Cerebellar nuclear complex (tissue), 1 donor: Measurements from ENCODE around the gene PLCG1.

Experiments used
- DNase-seq, 2 experiments: peaks; one replicate each; lab custom pipeline; 2025; lab: John Stamatoyannopoulos, UW

The PLCG1 gene

DNA sequence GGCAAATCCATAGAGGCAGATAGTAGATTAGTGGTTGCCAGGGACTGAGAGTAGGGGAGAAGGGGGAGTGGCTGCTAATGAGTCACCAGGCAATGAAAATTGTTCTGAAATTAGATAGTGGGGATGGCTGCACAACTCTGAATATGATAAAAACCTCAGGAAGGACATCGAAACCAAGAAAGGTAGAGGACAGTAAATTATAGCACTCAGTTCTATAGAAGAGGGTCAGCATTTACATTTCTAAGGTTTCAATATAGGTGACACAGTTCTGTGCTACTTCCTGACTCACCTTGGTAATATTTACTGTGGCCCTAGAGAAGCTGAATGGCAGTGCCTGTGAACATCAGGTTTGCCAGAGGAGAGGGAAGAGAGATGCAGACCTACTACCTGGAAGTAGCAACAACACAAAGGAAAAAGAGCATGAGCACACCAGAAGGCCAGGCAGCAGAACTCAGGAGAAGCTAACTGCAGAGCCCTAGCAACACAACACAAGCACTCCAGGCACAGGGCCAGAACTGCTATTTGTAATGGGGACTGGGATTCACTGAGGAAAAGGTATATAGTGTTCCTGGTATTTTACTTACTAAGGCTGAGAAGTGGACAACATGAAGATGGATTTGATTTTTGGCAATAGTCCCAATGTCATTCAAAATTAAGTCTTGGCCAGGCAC is 75.9 kb downstream of the PLCG1 start:
- DNase-seq, result no peak

DNA sequence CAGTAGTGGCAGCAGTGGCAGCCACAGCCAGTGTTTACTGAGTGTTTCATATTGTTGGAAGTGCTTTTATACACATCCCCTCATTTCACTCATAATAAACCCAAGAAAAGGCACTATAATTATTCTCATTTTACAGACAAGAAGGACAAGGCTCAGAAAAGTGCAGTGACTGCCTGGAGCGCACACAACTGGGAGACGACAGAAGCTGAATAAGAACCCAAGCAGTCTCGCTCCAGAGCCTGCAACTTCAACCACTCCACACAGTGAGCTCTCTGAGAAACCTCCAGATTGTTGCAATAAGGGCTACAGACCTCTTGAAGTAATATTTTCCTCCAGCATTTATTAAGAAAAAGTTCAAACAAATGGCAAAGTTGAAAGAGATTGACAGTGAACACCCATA is 76.9 kb downstream of the PLCG1 start:
- no peak for DNase-seq

DNA sequence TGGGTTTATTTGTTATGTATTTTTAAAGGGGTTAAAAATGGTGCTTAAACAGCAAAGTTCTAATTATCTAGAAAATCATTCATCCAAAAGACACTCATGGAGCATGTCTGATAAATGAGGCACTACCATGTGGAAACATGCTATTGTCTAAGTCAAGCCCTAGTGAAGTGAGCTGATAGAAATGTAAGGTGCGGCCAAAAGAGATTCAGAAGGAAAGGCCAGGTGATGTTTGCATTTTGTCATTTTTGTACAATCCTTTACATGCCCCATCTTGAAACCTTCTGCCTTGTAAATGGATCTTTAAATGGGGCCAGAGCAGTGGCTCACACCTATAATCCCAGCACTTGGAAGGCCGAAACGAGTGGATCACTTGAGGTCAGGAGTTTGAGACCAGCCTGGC is 77.3 kb downstream of the PLCG1 start:
- DNase-seq, result no peak

DNA sequence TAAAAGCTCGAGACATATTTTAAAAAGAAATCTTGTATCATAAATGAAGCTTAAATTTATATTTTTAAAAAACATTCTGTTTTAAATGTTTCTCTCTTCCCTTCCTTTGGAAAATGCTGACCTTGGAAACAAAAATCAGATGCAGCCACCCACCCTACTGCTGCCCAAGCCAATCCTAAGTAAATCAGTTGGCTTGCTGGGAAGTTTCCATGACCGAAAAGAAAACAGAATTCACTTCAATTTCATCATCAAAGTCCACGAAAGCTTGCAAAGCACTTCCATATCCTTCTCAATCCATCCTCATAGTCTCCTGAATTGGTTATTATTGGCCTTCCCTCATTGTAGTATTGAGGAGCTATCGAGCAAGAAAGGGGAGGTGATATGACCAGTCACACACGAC is 80.1 kb downstream of the PLCG1 start:
- DNase-seq, result no peak

DNA sequence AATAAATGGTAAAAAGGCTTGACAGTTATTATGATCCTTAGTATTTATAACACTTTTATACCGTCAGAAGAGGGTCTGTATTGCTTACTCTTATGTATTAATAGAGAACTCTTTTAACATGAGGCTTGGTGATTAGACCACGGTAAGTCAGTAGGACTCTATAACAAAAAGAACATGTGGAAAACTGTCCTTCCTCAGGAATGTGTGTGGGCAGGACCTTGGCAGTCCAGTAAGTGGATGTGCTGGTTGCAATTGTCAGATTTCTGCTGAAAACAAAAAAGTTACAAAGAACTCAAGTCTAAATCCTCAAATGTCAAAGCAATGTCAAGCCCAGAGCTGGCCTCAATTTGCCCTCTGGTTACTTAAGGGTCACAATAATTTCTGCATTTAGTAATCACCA is 81.1 kb downstream of the PLCG1 start:
- DNase-seq, result no peak

DNA sequence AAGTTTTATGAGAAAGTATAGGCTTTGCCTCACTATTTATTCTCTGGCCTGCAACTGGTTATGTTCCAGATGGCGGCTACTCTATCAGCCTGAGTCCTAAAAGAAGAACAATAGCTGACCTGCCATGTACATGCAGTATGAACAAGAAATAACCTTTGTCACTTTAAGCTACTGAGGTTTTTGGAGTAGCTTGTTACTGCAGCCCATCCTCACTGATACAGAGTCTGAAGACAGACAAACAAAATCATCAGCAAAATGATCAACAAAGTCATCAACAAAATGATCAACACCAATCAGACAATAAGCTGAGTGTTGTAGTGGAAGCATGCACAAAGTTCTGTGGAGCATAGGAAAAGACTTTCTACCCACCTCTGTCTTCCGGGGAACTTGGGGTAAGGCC is 82.5 kb downstream of the PLCG1 start:
- DNase-seq, result no peak

DNA sequence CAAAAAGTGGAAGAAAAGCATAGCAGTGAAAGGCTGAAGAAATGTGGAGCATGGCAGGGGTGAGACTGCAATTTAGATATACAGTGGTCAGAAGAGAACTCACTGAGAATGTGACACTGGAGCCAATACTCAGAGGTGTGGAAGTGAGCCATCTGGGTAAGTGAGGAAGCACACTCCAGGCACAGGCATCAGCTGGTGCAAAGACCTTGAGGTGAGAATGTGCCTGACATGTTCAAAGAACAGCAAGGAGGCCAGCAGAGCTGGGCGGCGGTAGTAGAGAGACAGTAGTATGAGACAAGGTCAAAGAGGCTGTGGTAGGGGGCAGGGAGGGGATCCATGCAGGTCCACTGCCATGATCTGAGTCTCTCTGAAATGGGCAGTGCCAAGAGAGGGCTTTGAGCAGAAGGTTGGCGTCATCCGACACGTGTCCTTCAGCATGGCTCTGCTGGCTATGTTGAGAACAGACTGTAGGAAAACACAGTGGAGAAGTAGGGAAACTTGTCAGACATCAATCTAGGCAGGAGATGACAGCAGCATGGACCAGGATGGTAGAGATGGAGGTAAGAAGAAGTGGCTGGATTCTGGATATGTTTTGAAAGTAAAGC is 84.4 kb downstream of the PLCG1 start:
- no peak for DNase-seq

DNA sequence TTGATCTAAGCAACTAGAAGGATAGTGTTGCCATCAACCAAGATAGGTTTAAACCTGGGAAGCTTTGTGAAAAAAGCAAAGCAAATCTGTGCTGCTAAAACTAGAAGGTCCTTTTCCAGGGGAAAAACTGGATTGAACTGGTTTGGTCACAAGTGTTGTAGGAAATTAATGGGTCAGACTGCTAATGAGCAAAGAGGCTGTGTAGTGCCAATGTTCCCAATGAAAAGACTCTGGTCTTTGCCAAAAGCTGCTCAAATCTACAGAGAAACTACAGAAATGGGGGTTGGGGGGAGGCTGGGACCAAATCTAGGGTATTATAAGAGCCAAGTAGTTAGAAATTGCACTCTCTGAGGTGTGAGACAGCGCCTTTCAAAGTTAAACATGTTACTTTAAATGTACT is 85.0 kb downstream of the PLCG1 start:
- DNase-seq, result no peak

DNA sequence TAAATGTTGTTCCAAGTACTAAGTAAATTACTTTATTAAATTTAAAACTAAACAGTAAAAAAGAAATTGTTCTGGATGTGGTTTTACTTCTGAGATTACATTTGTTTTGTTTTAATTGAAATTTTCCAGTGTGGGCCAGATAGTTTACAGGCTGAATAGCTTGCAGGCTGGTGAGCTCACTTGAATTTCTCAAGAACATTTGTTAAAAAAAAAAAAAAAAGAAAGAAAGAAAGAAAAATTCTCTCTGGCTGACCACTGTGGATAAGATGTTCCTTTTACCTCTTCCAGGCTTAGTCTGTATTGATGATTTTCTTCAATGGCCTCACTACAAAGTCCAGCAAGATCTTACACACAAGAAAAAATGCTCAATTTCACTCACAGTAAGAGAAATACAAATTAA is 85.4 kb downstream of the PLCG1 start:
- no peak for DNase-seq

DNA sequence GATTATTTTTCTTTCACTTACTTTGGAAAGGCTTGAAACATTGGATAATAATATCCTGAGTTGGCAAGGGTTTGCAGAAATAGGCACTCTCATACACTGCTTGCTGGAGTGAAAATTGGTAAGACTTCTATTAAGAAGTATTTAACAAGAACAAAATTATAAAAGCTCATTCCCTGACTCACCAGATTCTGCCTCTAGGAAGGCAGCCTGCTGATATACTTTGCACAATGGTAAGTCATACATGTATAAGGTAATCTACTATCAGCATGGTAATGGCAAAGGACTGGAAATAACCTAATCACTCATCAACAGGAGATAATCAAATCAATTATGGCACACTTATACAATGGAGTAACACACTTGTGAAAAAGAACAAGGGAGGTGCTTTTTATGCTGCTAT is 85.8 kb downstream of the PLCG1 start:
- DNase-seq, result no peak

DNA sequence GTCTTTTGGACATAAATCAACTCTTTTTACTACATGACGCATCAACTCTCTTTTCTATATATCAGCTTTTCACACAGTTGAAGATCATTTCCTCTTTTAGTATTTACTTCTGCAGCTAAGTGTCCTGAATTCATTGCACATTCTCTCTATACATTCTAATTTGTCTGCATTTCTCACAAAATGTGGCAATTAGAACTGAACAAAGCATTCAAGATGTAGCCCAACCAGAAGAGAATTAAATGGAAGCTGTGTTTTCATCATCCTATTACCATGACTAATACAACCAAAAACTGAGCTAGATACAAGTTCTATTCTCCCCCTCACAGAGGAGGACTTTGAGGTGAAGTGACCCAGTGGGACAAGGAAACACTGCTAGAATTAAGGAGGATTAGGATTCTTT is 86.9 kb downstream of the PLCG1 start:
- DNase-seq, result no peak

DNA sequence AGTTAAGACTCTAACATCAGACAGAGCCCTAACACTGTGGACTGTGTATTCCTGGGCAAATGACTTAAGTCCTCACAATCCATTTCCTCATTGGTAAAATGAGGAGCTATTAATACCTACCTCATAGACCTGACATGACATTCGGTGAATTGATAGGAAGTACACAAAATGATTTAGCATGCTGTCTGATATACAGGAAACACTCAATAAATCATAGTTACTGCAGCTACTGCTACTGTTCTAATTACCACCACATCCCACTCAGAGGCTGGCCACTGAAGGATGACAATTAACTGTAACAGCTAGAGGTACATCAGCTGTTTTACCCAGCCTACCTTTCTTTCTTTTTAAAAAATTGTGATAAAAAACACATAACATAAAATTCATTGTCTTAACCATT is 87.7 kb downstream of the PLCG1 start:
- no peak for DNase-seq

DNA sequence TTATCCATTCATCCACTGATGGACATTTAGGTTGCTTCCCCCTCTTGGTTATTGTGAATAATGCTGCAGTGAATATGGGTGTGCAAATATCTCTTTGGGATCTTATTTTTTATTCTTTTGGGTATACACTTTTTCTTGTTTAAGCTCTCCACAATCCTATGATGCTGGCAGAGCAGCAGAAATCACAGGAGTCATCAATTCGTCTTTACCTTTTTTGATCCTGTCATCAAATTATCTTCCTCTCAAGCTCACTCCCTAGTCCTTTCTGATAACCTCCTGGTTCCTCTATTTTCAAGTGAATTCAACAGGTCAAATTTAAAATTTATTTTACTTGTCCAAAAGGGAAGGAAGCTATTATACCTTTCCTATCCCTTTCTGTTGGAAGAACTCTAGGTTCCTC is 89.1 kb downstream of the PLCG1 start:
- DNase-seq, result no peak
